Duodenal mucosa (tissue), 2 donors: ENCODE data around the gene PEX11B.

Source experiments
- H3K27ac ChIP-seq: one replicate; pipeline ENCODE4 v1.7.0; 2013; ENCODE audit warnings: low read depth, low read length
- H3K27me3 ChIP-seq, 2 donors: one replicate each; pipeline ENCODE4 v1.7.0; 2013; ENCODE audit warnings: low read length in 2 of 2, control low read depth in 1 of 2; ENCODE audit not compliant: insufficient read depth in 2 of 2, control insufficient read depth in 1 of 2
- H3K36me3 ChIP-seq, 2 donors: one replicate each; pipeline ENCODE4 v1.7.0; 2013; ENCODE audit warnings: low read length in 2 of 2, control low read depth in 1 of 2; ENCODE audit not compliant: insufficient read depth in 2 of 2, control insufficient read depth in 1 of 2
- H3K4me1 ChIP-seq, 2 donors: one replicate each; pipeline ENCODE4 v1.7.0; 2013; ENCODE audit warnings: low read length in 2 of 2, control low read depth in 1 of 2; ENCODE audit not compliant: insufficient read depth in 2 of 2, control insufficient read depth in 1 of 2
- H3K4me3 ChIP-seq, 2 donors: one replicate each; pipeline ENCODE4 v1.7.0; 2013; ENCODE audit warnings: low read length in 2 of 2, low read depth in 1 of 2
- H3K9ac ChIP-seq, 2 donors: one replicate each; pipeline ENCODE4 v1.7.0; 2013; ENCODE audit warnings: low read length in 2 of 2, low read depth in 1 of 2
- H3K9me3 ChIP-seq, 2 donors: one replicate each; pipeline ENCODE4 v1.7.0; 2013; ENCODE audit warnings: low read length in 2 of 2, control low read depth in 1 of 2; ENCODE audit not compliant: control insufficient read depth in 1 of 2

Gene PEX11B

DNA sequence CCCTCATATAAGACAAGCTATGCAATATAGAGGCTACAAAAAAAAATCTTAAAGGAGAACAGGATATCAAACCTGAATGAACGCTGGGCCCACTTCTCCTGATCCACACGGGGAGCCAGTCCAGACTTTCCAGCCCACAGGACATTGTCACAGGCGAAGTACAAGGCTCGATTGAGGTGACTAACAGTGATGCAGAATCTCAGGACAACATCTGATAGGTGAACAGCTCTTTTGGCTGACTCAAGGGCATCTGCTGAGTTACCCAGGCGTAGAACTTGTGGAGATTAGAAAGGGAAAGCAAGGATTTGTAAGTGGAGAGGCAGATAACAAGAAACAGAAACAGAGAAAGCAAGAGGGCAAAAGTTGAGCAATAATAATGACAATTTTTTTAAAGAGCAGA lies 1.8 kb downstream of the PEX11B start:
- no peaks in the 10 kb centered on the region for H3K27me3 ChIP-seq
- H3K4me1 ChIP-seq: peaks cover 12 to 19% of the 10 kb centered on the region in 2 donors
- H3K9me3 ChIP-seq: no peaks in the 10 kb centered on the region
- H3K27ac ChIP-seq: no peak overlapping the region
- no peak overlapping the region for H3K4me3 ChIP-seq
- peaks cover 11 to 27% of the 10 kb centered on the region in 2 donors for H3K36me3 ChIP-seq
- H3K9ac ChIP-seq: no peak overlapping the region

- Histone ChIP-seq H3K9ac (no peak overlapping the region), H3K4me1 (peaks cover 3 to 8% of the 10 kb centered on the region in 2 donors), H3K36me3 (peaks cover 20 to 39% of the 10 kb centered on the region in 2 donors), H3K27me3 (no peaks in the 10 kb centered on the region), H3K4me3 (no peak overlapping the region), H3K9me3 (no peaks in the 10 kb centered on the region), H3K27ac (no peak overlapping the region)
Measured at GRCh38 chr1:145912128-145912641, 6.3 kb downstream of the PEX11B start.

DNA sequence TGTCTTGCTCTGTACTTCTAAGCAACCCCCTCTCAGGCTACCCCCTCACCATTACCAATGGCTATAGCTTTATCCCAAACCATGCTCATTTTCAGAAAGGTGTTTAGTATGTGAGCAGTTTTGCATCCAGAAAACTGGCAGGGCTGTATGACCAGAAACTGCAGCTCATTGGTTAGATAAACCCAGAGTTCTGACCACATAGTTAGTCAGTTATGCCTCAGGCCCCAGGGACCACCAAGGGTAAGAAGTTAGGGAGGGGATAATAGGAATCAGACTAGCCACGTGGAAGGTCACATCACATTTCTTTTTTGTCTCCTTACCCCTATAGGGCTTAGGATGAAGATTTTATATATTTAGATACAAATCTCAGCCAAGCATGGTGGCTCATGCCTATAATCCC lies 9.9 kb downstream of the PEX11B start:
- Histone ChIP-seq H3K27ac (no peak overlapping the region), H3K9me3 (no peaks in the 10 kb centered on the region), H3K36me3 (peaks cover 14 to 25% of the 10 kb centered on the region in 2 donors), H3K4me1 (peaks cover 3 to 4% of the 10 kb centered on the region in 2 donors), H3K9ac (no peak overlapping the region), H3K27me3 (no peaks in the 10 kb centered on the region), H3K4me3 (no peak overlapping the region)

- no peaks in the 10 kb centered on the region for H3K27me3 ChIP-seq
- H3K4me1 ChIP-seq: peaks cover 3 to 4% of the 10 kb centered on the region in 2 donors
- H3K4me3 ChIP-seq: no peak overlapping the region
- H3K27ac ChIP-seq: no peak overlapping the region
- no peaks in the 10 kb centered on the region for H3K9me3 ChIP-seq
- peaks cover 13 to 16% of the 10 kb centered on the region in 2 donors for H3K36me3 ChIP-seq
- peak overlapping the region in 1 of 2 donors; percentile 30 for H3K9ac ChIP-seq
Measured at GRCh38 chr1:145906954-145907753, 11.4 kb downstream of the PEX11B start.

DNA sequence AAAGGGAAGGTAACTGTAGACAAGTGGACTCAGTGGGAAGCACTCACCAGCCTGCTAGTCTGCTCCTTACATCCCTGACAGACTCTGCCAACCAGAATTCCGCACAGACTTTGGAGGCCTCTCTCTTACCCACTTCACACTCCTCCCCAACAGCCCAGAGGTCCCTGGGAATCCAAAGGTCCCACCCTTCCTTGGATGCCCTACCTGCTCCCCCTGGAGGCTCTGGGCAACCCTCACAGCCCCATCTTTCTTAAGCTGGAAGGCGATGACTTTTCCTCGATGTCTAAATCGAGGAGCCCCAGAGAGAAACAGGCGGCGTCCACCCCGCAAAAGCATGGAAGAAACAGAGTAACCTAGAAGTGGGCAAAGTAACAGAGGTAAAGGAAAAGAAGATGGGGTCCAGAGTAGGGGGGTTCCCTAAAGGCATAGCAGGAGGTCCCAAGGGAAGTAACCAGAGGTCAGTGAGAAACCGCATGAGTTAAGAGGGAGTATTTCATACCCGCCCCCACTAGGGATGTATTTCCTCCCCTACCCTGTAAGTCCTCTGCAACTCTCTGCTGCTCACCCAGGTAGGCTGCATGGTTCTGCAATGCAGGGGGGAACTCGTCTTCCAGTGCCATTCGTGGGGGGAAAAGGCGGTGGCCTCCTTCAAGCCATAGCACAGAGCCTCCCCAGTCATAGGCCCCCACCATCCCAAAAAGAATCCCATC lies 17.1 kb downstream of the PEX11B start:
- no peaks in the 10 kb centered on the region for H3K4me1 ChIP-seq
- H3K27ac ChIP-seq: no peak overlapping the region
- H3K4me3 ChIP-seq: no peak overlapping the region
- H3K36me3 ChIP-seq: peaks cover 0 to 2% of the 10 kb centered on the region in 2 donors
- no peak overlapping the region for H3K9ac ChIP-seq
- no peaks in the 10 kb centered on the region for H3K27me3 ChIP-seq
- no peaks in the 10 kb centered on the region for H3K9me3 ChIP-seq

DNA sequence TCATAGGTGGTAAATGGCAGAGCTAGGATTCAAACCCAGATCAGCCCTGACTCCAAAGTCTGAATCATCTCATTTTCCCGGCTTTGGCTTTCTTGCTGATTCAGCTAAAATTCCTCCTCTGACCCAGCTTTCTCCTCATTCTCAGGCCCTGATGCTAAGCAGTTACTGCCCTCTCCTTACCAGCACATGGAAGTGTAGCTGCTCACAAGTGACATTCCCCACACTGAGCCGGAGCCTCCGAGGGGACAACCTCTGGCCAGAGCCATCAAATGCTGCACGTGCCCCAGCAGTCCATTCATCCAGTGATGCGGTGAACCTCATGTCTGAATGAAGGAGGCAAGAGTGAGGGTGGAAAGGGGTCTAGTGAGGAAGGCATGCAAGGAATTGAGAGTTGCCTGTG lies 19.8 kb downstream of the PEX11B start:
- Histone ChIP-seq H3K9me3 (no peaks in the 10 kb centered on the region), H3K4me1 (no peaks in the 10 kb centered on the region), H3K36me3 (peaks cover 0 to 2% of the 10 kb centered on the region in 2 donors), H3K27ac (no peak overlapping the region), H3K27me3 (no peaks in the 10 kb centered on the region), H3K9ac (no peak overlapping the region), H3K4me3 (no peak overlapping the region)

DNA sequence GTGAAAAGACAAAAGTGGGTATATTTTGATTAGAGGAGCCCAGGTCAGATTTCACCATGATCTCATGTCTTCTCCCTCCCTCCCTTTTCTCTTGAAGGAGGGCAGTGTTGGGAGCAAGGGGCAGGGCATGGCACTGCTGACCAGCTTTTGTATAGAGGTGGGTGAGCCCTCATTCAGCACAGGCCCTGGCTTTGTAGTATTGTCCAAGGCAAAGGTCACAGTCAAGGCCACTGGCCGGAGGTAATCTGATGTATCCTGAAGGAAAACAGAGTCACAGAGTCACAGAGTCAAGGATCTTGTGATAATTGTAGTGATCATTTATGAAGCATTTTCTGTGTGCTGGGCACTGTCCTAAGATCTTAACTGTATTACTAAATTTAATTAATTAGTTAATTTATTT lies 20.5 kb downstream of the PEX11B start:
- Histone ChIP-seq H3K36me3 (peaks cover 0 to 2% of the 10 kb centered on the region in 2 donors), H3K27ac (no peak overlapping the region), H3K4me3 (no peak overlapping the region), H3K9ac (no peak overlapping the region), H3K4me1 (peaks cover 0 to 1% of the 10 kb centered on the region in 2 donors), H3K9me3 (no peaks in the 10 kb centered on the region), H3K27me3 (no peaks in the 10 kb centered on the region)

GRCh38 chr1:145895471-145895870 lies 23.0 kb downstream of the PEX11B start:
- Histone ChIP-seq H3K9ac (no peak overlapping the region), H3K9me3 (no peaks in the 10 kb centered on the region), H3K4me1 (peaks cover 23 to 24% of the 10 kb centered on the region in 2 donors), H3K27ac (no peak overlapping the region), H3K36me3 (no peaks in the 10 kb centered on the region), H3K27me3 (no peaks in the 10 kb centered on the region), H3K4me3 (no peak overlapping the region)

DNA sequence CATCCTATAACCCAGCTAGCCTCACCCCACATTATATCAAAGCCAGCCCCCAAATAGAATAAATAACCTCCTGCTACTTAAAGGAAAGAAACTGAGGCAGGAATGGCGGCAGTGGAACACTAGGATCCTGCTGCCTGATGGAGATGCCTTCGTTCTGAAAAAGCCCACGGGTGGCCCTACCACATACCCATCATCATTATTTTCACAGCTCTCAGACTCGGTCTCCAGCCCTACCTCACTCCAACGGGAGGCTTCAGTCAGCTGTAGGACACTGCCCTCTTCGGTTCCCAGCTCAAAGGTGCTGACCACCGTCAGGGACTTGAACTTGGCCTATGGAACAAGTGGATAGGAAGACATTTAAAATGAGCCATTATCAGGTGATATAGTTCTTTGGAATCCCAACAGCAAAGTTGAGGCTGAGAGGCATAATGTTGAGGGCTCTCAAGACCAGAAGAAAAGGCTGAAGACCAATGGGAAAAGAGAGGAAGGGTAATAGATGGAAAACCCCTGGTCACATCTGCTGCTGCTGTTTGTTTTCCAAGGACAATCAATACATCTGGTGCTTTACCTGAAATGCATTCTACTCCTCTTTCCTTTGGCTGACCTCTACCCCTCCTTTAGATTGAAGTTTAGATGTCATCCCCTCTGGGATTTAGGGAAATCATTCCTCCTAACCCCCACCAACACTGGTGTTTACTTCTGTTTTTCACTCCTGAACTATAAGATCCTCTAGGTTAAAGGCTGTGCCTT lies 25.0 kb downstream of the PEX11B start:
- Histone ChIP-seq H3K27me3 (no peaks in the 10 kb centered on the region), H3K36me3 (no peaks in the 10 kb centered on the region), H3K4me3 (no peak overlapping the region), H3K4me1 (peaks cover 24% of the 10 kb centered on the region in 2 donors), H3K27ac (peak overlapping the region; percentile 42), H3K9ac (no peak overlapping the region), H3K9me3 (no peaks in the 10 kb centered on the region)
